GM13976 (cell line): Measurements from ENCODE around the gene PLXNA2.

Experiments
- DNase-seq: peaks from one replicate; pipeline ENCODE4 v3.0.0; 2012; ENCODE audit warnings: low spot score
- CTCF ChIP-seq: IDR thresholded peaks from 2 replicates; pipeline ENCODE4 v1.5.1; 2012; ENCODE audit warnings: borderline replicate concordance, mild to moderate bottlenecking; ENCODE audit not compliant: insufficient read depth; ENCODE audit errors: extremely low read depth, missing control alignments, control extremely low read depth
- in situ Hi-C: fragments of 300-500 bp; cut with MboI; formaldehyde crosslinking; loops from one replicate; pipeline ENCODE4 v1.12.0; 2022; ENCODE audit warnings: low sequenced_read_pairs, mixed read lengths, inconsistent platforms; ENCODE audit not compliant: unreplicated experiment

The PLXNA2 gene

DNA sequence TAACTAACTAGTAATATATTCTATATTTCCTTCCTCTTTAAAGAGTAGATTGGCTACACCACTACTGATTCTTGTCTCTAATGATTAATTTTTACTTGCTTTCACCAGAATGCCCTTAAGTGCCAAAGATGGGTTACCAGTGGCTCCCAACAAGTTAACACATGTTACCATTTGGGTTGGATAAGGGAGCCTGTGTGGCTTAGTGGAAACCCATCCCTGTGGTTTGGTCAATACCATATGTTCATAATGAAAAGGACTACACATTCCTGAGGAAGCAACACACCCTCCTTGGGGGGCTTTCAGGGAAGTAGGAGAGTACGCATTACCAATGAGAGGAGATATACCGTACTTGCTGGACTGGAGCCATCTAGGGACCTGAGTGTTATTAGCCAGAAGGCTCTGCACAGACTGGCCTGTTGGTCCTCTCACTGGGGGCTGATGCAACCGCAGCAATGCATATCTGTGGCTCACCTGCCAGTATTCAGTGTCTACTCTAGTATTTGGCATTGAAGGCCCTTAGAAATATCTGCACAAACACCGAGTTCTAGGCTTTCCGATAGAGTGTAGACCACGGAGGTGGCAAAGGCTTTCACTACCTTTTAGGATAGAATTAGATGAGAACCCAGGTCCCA lies 29.3 kb upstream of the PLXNA2 start:
- in situ Hi-C loops: no loop called here
- DNase-seq: no peak

DNA sequence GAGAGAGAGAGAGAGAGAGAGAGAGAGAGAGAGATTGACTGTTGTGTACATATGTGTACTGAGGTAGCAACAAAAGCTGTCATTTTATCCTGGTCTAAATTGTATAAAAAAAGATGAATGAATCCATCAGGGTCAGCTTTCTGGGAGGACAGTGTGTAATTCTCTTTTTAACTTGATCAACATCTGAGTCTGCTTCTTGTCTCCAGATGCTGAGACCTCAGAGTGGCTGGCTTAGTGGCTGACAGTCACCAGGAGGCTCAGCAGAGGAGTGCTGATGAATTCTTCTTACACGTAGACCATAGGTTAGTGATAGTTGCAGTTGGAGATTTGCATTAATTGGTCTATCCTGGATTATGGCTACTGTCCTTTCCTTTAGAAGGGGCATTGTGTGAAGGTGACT lies 28.5 kb upstream of the PLXNA2 start:
- DNase-seq: no peak
- no peak for TF ChIP-seq CTCF
- in situ Hi-C loops: no loop called here

More for the DNA sequence above, 29.3 kb upstream of the PLXNA2 start:
- TF ChIP-seq CTCF: no peak

DNA sequence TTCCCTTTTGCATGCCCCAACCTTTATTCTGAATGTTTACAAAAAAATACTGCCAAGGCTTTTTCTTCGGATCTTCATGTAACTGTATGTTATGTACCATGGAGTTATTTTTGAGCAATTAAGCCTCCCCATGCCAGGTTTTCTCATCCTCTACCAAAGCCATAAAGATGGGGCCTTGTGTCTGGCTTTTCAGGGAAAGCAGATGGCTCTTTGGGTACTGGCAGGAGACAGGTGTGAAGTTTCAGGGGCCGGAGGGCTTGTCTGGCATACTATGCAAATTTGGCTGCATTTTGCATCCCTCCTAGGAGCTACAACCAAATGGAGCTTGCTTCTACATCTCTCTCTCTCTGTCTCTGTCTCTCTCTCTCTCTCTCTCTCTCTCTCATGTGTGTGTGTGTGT lies 28.1 kb upstream of the PLXNA2 start:
- in situ Hi-C loops: no loop called here
- no peak for DNase-seq

GRCh38 chr1:208271236-208271635 lies 27.1 kb upstream of the PLXNA2 start:
- DNase-seq: no peak
- TF ChIP-seq CTCF: no peak
- in situ Hi-C loops: no loop called here

More for the DNA sequence above, 28.1 kb upstream of the PLXNA2 start:
- no peak for TF ChIP-seq CTCF

DNA sequence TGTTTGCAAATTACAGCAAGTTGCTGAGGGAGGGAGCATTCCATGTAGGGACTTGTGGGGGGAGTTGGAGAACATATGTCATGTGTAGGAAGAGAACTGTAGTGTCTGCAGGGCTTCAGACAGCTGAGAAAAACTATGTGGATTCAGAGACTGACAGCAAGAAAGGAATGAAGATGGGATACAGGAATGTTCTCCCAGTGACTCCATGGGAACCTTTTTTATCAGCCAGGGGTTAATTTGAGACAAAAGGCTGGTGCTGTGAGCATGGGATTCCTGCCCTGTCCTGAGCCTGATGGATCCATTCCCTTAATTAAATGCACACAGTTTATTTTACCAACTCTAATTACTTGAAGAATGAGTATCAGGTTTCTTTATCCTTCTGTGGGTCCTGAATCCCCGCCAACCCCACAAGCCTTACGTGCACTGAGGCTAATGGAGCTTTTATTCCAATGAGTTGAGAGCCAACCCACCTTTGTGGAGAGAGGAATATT lies 26.5 kb upstream of the PLXNA2 start:
- no peak for DNase-seq
- TF ChIP-seq CTCF: no peak
- in situ Hi-C loops: no loop called here

DNA sequence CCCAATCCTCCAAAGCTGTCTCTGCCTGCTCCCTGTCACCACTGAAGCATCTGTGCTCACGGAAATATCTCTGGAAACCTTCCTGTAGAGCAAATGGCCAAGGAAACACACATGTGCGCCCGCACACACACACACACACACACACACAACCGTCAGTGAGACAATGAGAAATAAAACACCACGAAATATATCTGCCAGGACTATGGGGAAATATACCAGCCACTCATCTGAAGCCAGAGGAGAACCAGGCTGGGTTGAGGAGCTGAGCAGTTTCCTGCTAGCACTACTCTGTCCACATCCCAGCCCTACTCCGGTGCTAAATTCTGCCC lies 25.1 kb upstream of the PLXNA2 start:
- no peak for TF ChIP-seq CTCF
- in situ Hi-C loops: no loop called here
- DNase-seq: no peak
